Hepatocyte (in vitro differentiated cells): ENCODE measurements around the gene CCT4. TPM values are rescaled to one million over a fixed set of nuclear protein-coding genes. Genes with fewer than 3 reads are reported as not detected.
A peak's percentile ranks its signal among the peaks of the same experiment; 100 is the strongest.

Experiments
- DNase-seq: peaks from one replicate; pipeline ENCODE4 v3.0.0-alpha.2; 2016; ENCODE audit warnings: low spot score
- H2AFZ ChIP-seq: fragments of 200-600 bp; sonication (generic); 2 replicates; pipeline ENCODE4 v1.6.0; 2016; ENCODE audit warnings: antibody characterized with exemption, mild to moderate bottlenecking
- H3K27ac ChIP-seq: fragments of 200-600 bp; sonication (generic); 2 replicates; pipeline ENCODE4 v1.5.1; 2016; ENCODE audit warnings: mild to moderate bottlenecking
- H3K27me3 ChIP-seq: fragments of 200-600 bp; sonication (generic); 2 replicates; pipeline ENCODE4 v1.6.1; 2016
- H3K36me3 ChIP-seq: fragments of 200-600 bp; sonication (generic); replicated peaks from 2 replicates; pipeline ENCODE4 v1.5.1; 2016; ENCODE audit warnings: low read depth; ENCODE audit not compliant: insufficient read depth
- H3K4me1 ChIP-seq: fragments of 200-600 bp; sonication (generic); 2 replicates; pipeline ENCODE4 v1.5.1; 2016; ENCODE audit warnings: mild to moderate bottlenecking, moderate library complexity; ENCODE audit not compliant: insufficient read depth
- H3K4me2 ChIP-seq: fragments of 200-600 bp; sonication (generic); 2 replicates; pipeline ENCODE4 v1.6.0; 2016
- H3K4me3 ChIP-seq: fragments of 200-600 bp; sonication (generic); 2 replicates; pipeline ENCODE4 v1.5.1; 2016; ENCODE audit warnings: mild to moderate bottlenecking
- H3K79me2 ChIP-seq: fragments of 200-600 bp; sonication (generic); 2 replicates; pipeline ENCODE4 v1.6.0; 2017; ENCODE audit warnings: mild to moderate bottlenecking
- H3K9me2 ChIP-seq: fragments of 200-600 bp; sonication (generic); replicated peaks from 2 replicates; pipeline ENCODE4 v1.6.0; 2017; ENCODE audit warnings: mild to moderate bottlenecking; ENCODE audit not compliant: insufficient read depth
- H3K9me3 ChIP-seq: fragments of 200-600 bp; sonication (generic); 2 replicates; pipeline ENCODE4 v1.5.1; 2016; ENCODE audit warnings: low read depth, mild to moderate bottlenecking
- H4K20me1 ChIP-seq: fragments of 200-600 bp; sonication (generic); 2 replicates; pipeline ENCODE4 v1.6.0; 2016; ENCODE audit warnings: mild to moderate bottlenecking; ENCODE audit not compliant: insufficient read depth, poor library complexity, severe bottlenecking
- EZH2 ChIP-seq: fragments of 200-600 bp; sonication (generic); IDR thresholded peaks from 2 replicates; pipeline ENCODE4 v1.6.1; 2016; ENCODE audit warnings: antibody characterized with exemption, mild to moderate bottlenecking, borderline replicate concordance
- EZH2phosphoT487 ChIP-seq: fragments of 200-600 bp; sonication (generic); IDR thresholded peaks from one replicate; pipeline ENCODE4 v1.6.1; 2018; ENCODE audit warnings: antibody characterized with exemption, mild to moderate bottlenecking, low read depth, moderate library complexity; ENCODE audit not compliant: unreplicated experiment, severe bottlenecking
- WGBS: methylation state at CpG from one replicate; pipeline ENCODE4 v1.1.6; 2016; ENCODE audit warnings: low lambda C conversion rate; ENCODE audit errors: missing lambda C conversion rate; 5-methylcytosine and 5-hydroxymethylcytosine counted together
- polyA plus RNA-seq: library from polyadenylated mRNA; unstranded; fragments of >200 nt; fragmentation: Nextera tagmentation; extraction: Ambion mirVana; gene quantifications from 2 replicates; pipeline ENCODE4 v1.2.1, GENCODE V29; 2016
- total RNA-seq: library from RNA; depleted of rRNA; stranded (reverse); fragments of >200 nt; gene quantifications from 2 replicates; pipeline ENCODE4 v1.2.3, GENCODE V29; 2014
- TF ChIP-seq, protein P1 (sequence below): fragments of 200-600 bp; sonication (generic); IDR thresholded peaks from 2 replicates; pipeline ENCODE4 v1.5.1; 2016; ENCODE audit warnings: antibody characterized with exemption, mild to moderate bottlenecking; ENCODE audit not compliant: poor library complexity

CCT4 gene
- total and polyA plus RNA-seq, 2 experiments from 2014 or later = 84.3 to 107 TPM

DNA sequence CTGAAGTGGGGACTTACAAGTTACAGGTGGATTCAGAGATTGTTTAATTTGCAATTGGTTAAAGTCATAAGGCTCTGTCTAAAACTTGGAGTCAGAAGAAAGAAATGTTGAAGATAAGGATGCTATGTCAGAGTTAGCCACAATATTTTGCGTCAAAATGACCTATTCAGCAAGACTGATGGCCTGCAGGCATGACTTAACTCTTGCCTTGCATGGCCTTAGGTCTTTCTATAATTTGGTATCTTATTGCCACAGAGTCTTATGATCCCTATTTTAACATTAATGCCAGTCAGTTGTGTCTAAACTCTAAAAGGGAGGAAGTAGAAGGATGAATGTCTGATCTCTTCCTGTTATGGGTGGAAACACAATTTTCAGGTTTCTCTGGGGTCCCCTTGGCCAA lies 11.8 kb upstream of the CCT4 start:
- no peaks in the 10 kb centered on the region for H3K27me3 ChIP-seq
- no peaks in the 10 kb centered on the region for H4K20me1 ChIP-seq
- H3K79me2 ChIP-seq = no peaks in the 10 kb centered on the region
- H3K27ac ChIP-seq = no peak overlapping the region
- H3K4me2 ChIP-seq = no peak overlapping the region
- H3K4me1 ChIP-seq = no peaks in the 10 kb centered on the region
- no peaks in the 10 kb centered on the region for H3K36me3 ChIP-seq
- H3K9me2 ChIP-seq = no peaks in the 10 kb centered on the region
- 58% methylated on average over 1 of the region's 1 CpG for WGBS
- H3K9me3 ChIP-seq = no peaks in the 10 kb centered on the region
- H3K4me3 ChIP-seq = no peak overlapping the region
- DNase-seq = no peak
- H2AFZ ChIP-seq = no peak overlapping the region
- TF ChIP-seq EZH2 = no peak
- TF ChIP-seq EZH2phosphoT487 = no peak
- TF ChIP-seq, protein P1, sequence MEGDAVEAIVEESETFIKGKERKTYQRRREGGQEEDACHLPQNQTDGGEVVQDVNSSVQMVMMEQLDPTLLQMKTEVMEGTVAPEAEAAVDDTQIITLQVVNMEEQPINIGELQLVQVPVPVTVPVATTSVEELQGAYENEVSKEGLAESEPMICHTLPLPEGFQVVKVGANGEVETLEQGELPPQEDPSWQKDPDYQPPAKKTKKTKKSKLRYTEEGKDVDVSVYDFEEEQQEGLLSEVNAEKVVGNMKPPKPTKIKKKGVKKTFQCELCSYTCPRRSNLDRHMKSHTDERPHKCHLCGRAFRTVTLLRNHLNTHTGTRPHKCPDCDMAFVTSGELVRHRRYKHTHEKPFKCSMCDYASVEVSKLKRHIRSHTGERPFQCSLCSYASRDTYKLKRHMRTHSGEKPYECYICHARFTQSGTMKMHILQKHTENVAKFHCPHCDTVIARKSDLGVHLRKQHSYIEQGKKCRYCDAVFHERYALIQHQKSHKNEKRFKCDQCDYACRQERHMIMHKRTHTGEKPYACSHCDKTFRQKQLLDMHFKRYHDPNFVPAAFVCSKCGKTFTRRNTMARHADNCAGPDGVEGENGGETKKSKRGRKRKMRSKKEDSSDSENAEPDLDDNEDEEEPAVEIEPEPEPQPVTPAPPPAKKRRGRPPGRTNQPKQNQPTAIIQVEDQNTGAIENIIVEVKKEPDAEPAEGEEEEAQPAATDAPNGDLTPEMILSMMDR = no peak

DNA sequence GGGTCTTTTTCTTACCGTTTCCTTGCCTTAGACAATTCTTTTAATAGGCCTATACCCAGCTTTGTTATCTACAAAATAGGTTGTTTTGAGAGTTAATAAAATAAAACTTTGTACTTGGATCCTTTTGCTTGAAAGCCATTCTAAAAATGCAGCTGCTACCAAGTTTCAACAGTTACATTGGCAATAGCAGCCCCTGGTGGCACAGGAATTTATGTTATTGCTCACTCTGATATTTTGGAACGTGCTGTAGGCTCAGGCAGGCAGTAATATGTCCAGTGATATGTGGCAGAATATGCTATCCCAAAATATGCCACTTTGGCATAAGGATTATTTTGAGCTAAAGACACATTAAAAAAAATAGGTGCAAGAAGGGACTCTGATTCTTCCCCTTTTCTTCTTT lies 10.4 kb upstream of the CCT4 start:
- Histone ChIP-seq H3K36me3 (no peaks in the 10 kb centered on the region), H3K4me1 (no peaks in the 10 kb centered on the region), H3K27me3 (no peaks in the 10 kb centered on the region), H2AFZ (no peak overlapping the region), H3K79me2 (no peaks in the 10 kb centered on the region), H4K20me1 (no peaks in the 10 kb centered on the region), H3K4me3 (no peak overlapping the region), H3K9me2 (no peaks in the 10 kb centered on the region), H3K9me3 (no peaks in the 10 kb centered on the region), H3K4me2 (no peak overlapping the region), H3K27ac (no peak overlapping the region)
- DNase-seq = peak; percentile 10
- no peak for TF ChIP-seq EZH2
- TF ChIP-seq, protein P1 = peak; percentile 36
- 43% methylated on average over 2 of the region's 2 CpGs for WGBS

DNA sequence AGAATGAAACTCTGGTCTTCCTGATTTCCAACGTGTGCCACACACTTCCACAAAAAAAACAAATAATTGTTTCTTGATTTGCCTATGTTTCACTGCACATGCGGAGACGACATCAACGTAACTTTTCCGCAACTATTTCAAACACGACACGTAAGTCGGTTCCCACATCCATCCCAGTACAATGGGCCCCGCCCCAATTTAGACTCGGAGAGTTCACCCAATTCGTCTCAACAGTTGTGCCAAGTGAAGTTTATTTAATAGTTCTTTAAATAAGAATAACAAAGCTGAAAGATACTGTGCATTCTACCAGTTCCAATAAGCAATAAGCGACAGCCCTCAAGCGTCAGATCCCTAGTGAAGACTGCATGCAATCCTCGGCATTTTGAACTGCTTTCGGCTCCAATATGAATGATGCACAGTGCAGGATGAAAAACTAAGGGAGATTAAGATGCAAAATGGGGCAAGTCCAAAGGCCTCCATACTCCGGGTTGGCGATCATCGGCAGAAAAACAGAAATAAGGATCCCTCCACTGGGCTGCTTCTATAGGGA lies 664 bp downstream of the CCT4 start:
- peak; percentile 17 for DNase-seq
- H2AFZ ChIP-seq = peak overlapping the region; percentile 83

More for the DNA sequence above, 664 bp downstream of the CCT4 start:
- Histone ChIP-seq H3K4me2 (peak overlapping the region; percentile 77), H3K9me3 (no peaks in the 10 kb centered on the region), H3K4me1 (peaks cover 12% of the 10 kb centered on the region), H3K79me2 (peaks cover 51% of the 10 kb centered on the region), H3K4me3 (peak overlapping the region; percentile 77), H3K9me2 (no peaks in the 10 kb centered on the region), H3K27me3 (no peaks in the 10 kb centered on the region), H4K20me1 (peaks cover 30% of the 10 kb centered on the region), H3K27ac (peak overlapping the region; percentile 96), H3K36me3 (no peaks in the 10 kb centered on the region)
- TF ChIP-seq, protein P1 = no peak
- TF ChIP-seq EZH2phosphoT487 = no peak
- TF ChIP-seq EZH2 = no peak
- 1% methylated on average over 18 of the region's 18 CpGs for WGBS
